ENCODE results near the gene ASIC4. TPM values are rescaled to one million over a fixed set of nuclear protein-coding genes. Genes with fewer than 3 reads are reported as not detected.

Gene ASIC4
- total and polyA plus RNA-seq, 7 donors: under 0.01 to 0.07 TPM; not detected in 5

- DNase-seq: no peak
- intact Hi-C loops (cut with DNase I): no loop called here
- Histone ChIP-seq H3K27me3 (no peaks in the 10 kb centered on the region), H3K27ac (peak overlapping the region; percentile 58 to 99 (median 99)), H3K4me3 (no peak overlapping the region), H3K9me3 (no peaks in the 10 kb centered on the region), H3K4me1 (peaks cover 0 to 39% (median 25%) of the 10 kb centered on the region in 4 donors), H3K36me3 (peaks cover 33 to 90% (median 49%) of the 10 kb centered on the region in 4 donors)
- 67 to 83% methylated on average over 13 of the region's 13 CpGs for WGBS, 2 donors
- TF ChIP-seq POLR2AphosphoS5 (IDR thresholded peaks at IDR 0.05) (no peak), EP300 (IDR thresholded peaks at IDR 0.05) (no peak), CTCF (IDR thresholded peaks at IDR 0.05) (no peak), POLR2A (IDR thresholded peaks at IDR 0.05) (no peak)
Observed at GRCh38 chr2:219477179-219477578, 37.1 kb upstream of the ASIC4 start.

- no peaks in the 10 kb centered on the region for H3K9me3 ChIP-seq
- peak in 2 of 4 donors; percentile 33 to 45 for TF ChIP-seq POLR2AphosphoS5 (IDR thresholded peaks at IDR 0.05)
- TF ChIP-seq EP300 (IDR thresholded peaks at IDR 0.05): no peak
- peak overlapping the region; percentile 7 to 99 (median 99) for H3K27ac ChIP-seq
- no peak for DNase-seq
- peaks cover 0 to 46% (median 30%) of the 10 kb centered on the region in 4 donors for H3K4me1 ChIP-seq
- peaks cover 33 to 89% (median 47%) of the 10 kb centered on the region in 4 donors for H3K36me3 ChIP-seq
- no peaks in the 10 kb centered on the region for H3K27me3 ChIP-seq
- WGBS, 2 donors: 88 to 91% methylated on average over 15 of the region's 15 CpGs
- H3K4me3 ChIP-seq: no peak overlapping the region
- intact Hi-C loops (cut with DNase I): no loop called here
Observed at GRCh38 chr2:219477815-219478214, 36.5 kb upstream of the ASIC4 start.

- WGBS, 2 donors: 74 to 78% methylated on average over 8 of the region's 8 CpGs
- Histone ChIP-seq H3K27me3 (peaks cover 0 to 8% (median 0%) of the 10 kb centered on the region in 3 donors), H3K36me3 (peaks cover 29 to 81% (median 40%) of the 10 kb centered on the region in 4 donors), H3K4me1 (peaks cover 0 to 57% (median 41%) of the 10 kb centered on the region in 4 donors), H3K9me3 (no peaks in the 10 kb centered on the region), H3K27ac (peak overlapping the region in 3 of 4 donors; percentile 99), H3K4me3 (no peak overlapping the region)
- DNase-seq: no peak
- no peak for TF ChIP-seq POLR2A (IDR thresholded peaks at IDR 0.05)
- TF ChIP-seq POLR2AphosphoS5 (IDR thresholded peaks at IDR 0.05): peak in 2 of 4 donors; percentile 12 to 13
- TF ChIP-seq EP300 (IDR thresholded peaks at IDR 0.05): no peak
- no peak for TF ChIP-seq CTCF (IDR thresholded peaks at IDR 0.05)
- intact Hi-C loops (cut with DNase I): no loop called here
Observed at GRCh38 chr2:219478916-219479315, 35.4 kb upstream of the ASIC4 start.

- Histone ChIP-seq H3K4me1 (peaks cover 0 to 63% (median 52%) of the 10 kb centered on the region in 4 donors), H3K9me3 (no peaks in the 10 kb centered on the region), H3K4me3 (no peak overlapping the region), H3K27ac (peak overlapping the region in 3 of 4 donors; percentile 99), H3K27me3 (peaks cover 5 to 19% (median 6%) of the 10 kb centered on the region in 3 donors), H3K36me3 (peaks cover 30 to 70% (median 36%) of the 10 kb centered on the region in 4 donors)
- DNase-seq: no peak
- 83 to 92% methylated on average over 8 of the region's 8 CpGs for WGBS, 2 donors
- no peak for TF ChIP-seq POLR2AphosphoS5 (IDR thresholded peaks at IDR 0.05)
- no peak for TF ChIP-seq CTCF (IDR thresholded peaks at IDR 0.05)
- intact Hi-C loops (cut with DNase I): no loop called here
Observed at GRCh38 chr2:219480004-219480403, 34.3 kb upstream of the ASIC4 start.

GRCh38 chr2:219482674-219483405, 31.4 kb upstream of the ASIC4 start:
- no peaks in the 10 kb centered on the region for H3K9me3 ChIP-seq
- peak overlapping the region; percentile 20 to 99 (median 99) for H3K27ac ChIP-seq
- DNase-seq: no peak
- peaks cover 32 to 79% (median 42%) of the 10 kb centered on the region in 4 donors for H3K36me3 ChIP-seq
- TF ChIP-seq CTCF (IDR thresholded peaks at IDR 0.05) (no peak), POLR2AphosphoS5 (IDR thresholded peaks at IDR 0.05) (no peak), POLR2A (IDR thresholded peaks at IDR 0.05) (no peak), EP300 (IDR thresholded peaks at IDR 0.05) (no peak)
- 52 to 69% methylated on average over 17 of the region's 17 CpGs for WGBS, 2 donors
- peaks cover 5 to 24% (median 6%) of the 10 kb centered on the region in 3 donors for H3K27me3 ChIP-seq
- intact Hi-C loops (cut with DNase I): no loop called here
- H3K4me1 ChIP-seq: peaks cover 0 to 37% (median 29%) of the 10 kb centered on the region in 4 donors
- no peak overlapping the region for H3K4me3 ChIP-seq
